ENCODE measurements around the gene TMED4. TPM values are rescaled to one million over a fixed set of nuclear protein-coding genes. Genes with fewer than 3 reads are reported as not detected.

TMED4 gene
- total and polyA plus RNA-seq, 8 donors = 13.4 to 235 (median 82.3) TPM

- TF ChIP-seq POLR2AphosphoS5 (IDR thresholded peaks at IDR 0.05) = peak; percentile 95 to 99 (median 98)
- TF ChIP-seq EP300 (IDR thresholded peaks at IDR 0.05) = no peak
- peak in 2 of 4 donors; percentile 89 to 92 for TF ChIP-seq POLR2A (IDR thresholded peaks at IDR 0.05)
- H3K4me1 ChIP-seq = peaks cover 13 to 42% (median 34%) of the 10 kb centered on the region in 4 donors
- peak within 1 kb of the TSS; percentile 61 to 92 (median 68) for H3K4me3 ChIP-seq
- H3K27me3 ChIP-seq = no peaks in the 10 kb centered on the region
- DNase-seq = peak; percentile 100
- H3K36me3 ChIP-seq = no peaks in the 10 kb centered on the region
- H3K27ac ChIP-seq = peak within 1 kb of the TSS; percentile 97 to 100 (median 99)
- 0 to 1% (median 0%) methylated on average over 20 to 92 of the region's 93 CpGs for WGBS, 5 donors
- intact Hi-C loops (cut with DNase I; ENCODE audit: low total_unique reads) = loop anchor here (10.0 kb wide), 1 partner anchor 158 kb away; no protein-coding TSS in a partner anchor
- H3K9me3 ChIP-seq = no peaks in the 10 kb centered on the region
These were observed 24.5 kb upstream of the TMED4 start, which contains the start of gene OGDH for GRCh38 chr7:44606341-44607140. TSS of gene OGDH (plus strand) at chr7:44606627. CDS start at chr7:44624344, 17,717 bp downstream.

- no peaks in the 10 kb centered on the region for H3K36me3 ChIP-seq
- H3K9me3 ChIP-seq = no peaks in the 10 kb centered on the region
- no peak for TF ChIP-seq CTCF (IDR thresholded peaks at IDR 0.05)
- TF ChIP-seq POLR2A (IDR thresholded peaks at IDR 0.05) = no peak
- no peak for TF ChIP-seq POLR2AphosphoS5 (IDR thresholded peaks at IDR 0.05)
- TF ChIP-seq EP300 (IDR thresholded peaks at IDR 0.05) = no peak
- no peak overlapping the region for H3K4me3 ChIP-seq
- no peak for DNase-seq
- 79 to 93% (median 83%) methylated on average over 2 of the region's 2 CpGs for WGBS, 5 donors
- H3K27me3 ChIP-seq = no peaks in the 10 kb centered on the region
- H3K27ac ChIP-seq = no peak overlapping the region
- H3K4me1 ChIP-seq = peaks cover 13 to 37% (median 32%) of the 10 kb centered on the region in 4 donors
- intact Hi-C loops (cut with DNase I; ENCODE audit: low total_unique reads) = loop anchor here (10.0 kb wide), 1 partner anchor 160 kb away; no protein-coding TSS in a partner anchor
These were observed 22.9 kb upstream of the TMED4 start for GRCh38 chr7:44604941-44605340.

GRCh38 chr7:44603193-44603592, 21.2 kb upstream of the TMED4 start:
- no peak for DNase-seq
- intact Hi-C loops (cut with DNase I; ENCODE audit: low total_unique reads) = loop anchor here (10.0 kb wide), 1 partner anchor 162 kb away; no protein-coding TSS in a partner anchor
- Histone ChIP-seq H3K27ac (no peak overlapping the region), H3K36me3 (no peaks in the 10 kb centered on the region), H3K4me3 (no peak overlapping the region), H3K27me3 (no peaks in the 10 kb centered on the region), H3K9me3 (no peaks in the 10 kb centered on the region), H3K4me1 (peaks cover 13 to 21% (median 19%) of the 10 kb centered on the region in 4 donors)
- WGBS, 5 donors = 57 to 80% (median 68%) methylated on average over 6 of the region's 6 CpGs
- TF ChIP-seq POLR2A (IDR thresholded peaks at IDR 0.05) = no peak
- TF ChIP-seq POLR2AphosphoS5 (IDR thresholded peaks at IDR 0.05) = no peak
- no peak for TF ChIP-seq CTCF (IDR thresholded peaks at IDR 0.05)
- TF ChIP-seq EP300 (IDR thresholded peaks at IDR 0.05) = no peak

- WGBS, 5 donors = 62 to 81% (median 71%) methylated on average over 1 of the region's 1 CpG
- Histone ChIP-seq H3K27ac (no peak overlapping the region), H3K9me3 (no peaks in the 10 kb centered on the region), H3K27me3 (no peaks in the 10 kb centered on the region), H3K36me3 (no peaks in the 10 kb centered on the region), H3K4me1 (peaks cover 8 to 14% (median 13%) of the 10 kb centered on the region in 4 donors), H3K4me3 (no peak overlapping the region)
- intact Hi-C loops (cut with DNase I; ENCODE audit: low total_unique reads) = loop anchor here (10.0 kb wide), 1 partner anchor 162 kb away; no protein-coding TSS in a partner anchor
- no peak for TF ChIP-seq POLR2A (IDR thresholded peaks at IDR 0.05)
- TF ChIP-seq POLR2AphosphoS5 (IDR thresholded peaks at IDR 0.05) = no peak
- no peak for TF ChIP-seq CTCF (IDR thresholded peaks at IDR 0.05)
- TF ChIP-seq EP300 (IDR thresholded peaks at IDR 0.05) = no peak
- DNase-seq = no peak
These were observed 20.5 kb upstream of the TMED4 start for GRCh38 chr7:44602576-44602910.
